Spinal cord (tissue), 10 donors: ENCODE results near the gene ELL. TPM values are rescaled to one million over a fixed set of nuclear protein-coding genes. Genes with fewer than 3 reads are reported as not detected.
A peak's percentile ranks its signal among the peaks of the same experiment; 100 is the strongest.

Source experiments
- DNase-seq, 6 donors: peaks; one replicate each; pipeline versions ENCODE4 v3.0.0 to v3.0.0-alpha.2; 2013 to 2015; ENCODE audit warnings: low spot score in 6 of 6, low read depth in 4 of 6
- H3K27ac ChIP-seq: one replicate; pipeline ENCODE4 v1.5.1; 2013; ENCODE audit warnings: low read depth, low read length, control low read depth
- H3K27me3 ChIP-seq: one replicate; pipeline ENCODE4 v1.6.1; 2013; ENCODE audit warnings: low read length; ENCODE audit not compliant: control insufficient read depth, insufficient read depth
- H3K36me3 ChIP-seq: one replicate; pipeline ENCODE4 v1.6.1; 2013; ENCODE audit warnings: low read length; ENCODE audit not compliant: control insufficient read depth, insufficient read depth
- H3K4me1 ChIP-seq: one replicate; pipeline ENCODE4 v1.6.1; 2013; ENCODE audit warnings: low read length; ENCODE audit not compliant: control insufficient read depth, insufficient read depth
- H3K4me3 ChIP-seq: one replicate; pipeline ENCODE4 v1.5.1; 2013; ENCODE audit warnings: low read depth, low read length, control low read depth
- H3K9me3 ChIP-seq: one replicate; pipeline ENCODE4 v1.6.1; 2013; ENCODE audit warnings: low read length; ENCODE audit not compliant: control insufficient read depth, insufficient read depth
- WGBS: methylation state at CpG from one replicate; pipeline ENCODE4 v1.1.5; 2013; ENCODE audit warnings: missing lambda C conversion rate; ENCODE audit not compliant: insufficient coverage; 5-methylcytosine and 5-hydroxymethylcytosine counted together
- polyA plus RNA-seq, 2 donors: library from polyadenylated mRNA; unstranded; fragments of 120-200 nt; gene quantifications; one replicate each; pipeline ENCODE4 v1.2.1, GENCODE V29; 2013; ENCODE audit not compliant: insufficient read length in 2 of 2
- total RNA-seq, 2 donors: library from RNA; depleted of rRNA in 1 of 2; stranded (reverse); fragments of 120-200 nt in 1 of 2; fragments of >200 nt in 1 of 2; gene quantifications; one replicate each; pipeline versions ENCODE4 v1.2.3 to v1.2.4, GENCODE V29; 2013 to 2014
- donor health status: healthy.

The ELL gene
- total and polyA plus RNA-seq, 4 donors = 7.4 to 11.6 (median 8.9) TPM

- Histone ChIP-seq H3K4me3 (peak overlapping the region; percentile 19), H3K36me3 (peaks cover 64% of the 10 kb centered on the region), H3K4me1 (peaks cover 78% of the 10 kb centered on the region), H3K27me3 (no peaks in the 10 kb centered on the region), H3K9me3 (no peaks in the 10 kb centered on the region), H3K27ac (no peak overlapping the region)
- DNase-seq = peak in 2 of 6 donors; percentile 69
- 13% methylated on average over 54 of the region's 59 CpGs for WGBS
These were observed 88.7 kb downstream of the ELL start for GRCh38 chr19:18433015-18433691.

- Histone ChIP-seq H3K27me3 (no peaks in the 10 kb centered on the region), H3K4me3 (peak overlapping the region; percentile 19), H3K27ac (no peak overlapping the region), H3K36me3 (peaks cover 72% of the 10 kb centered on the region), H3K4me1 (peaks cover 75% of the 10 kb centered on the region), H3K9me3 (no peaks in the 10 kb centered on the region)
- WGBS = 29% methylated on average over 3 of the region's 13 CpGs
- no peak for DNase-seq
These were observed 89.4 kb downstream of the ELL start for GRCh38 chr19:18432275-18433014.

DNA sequence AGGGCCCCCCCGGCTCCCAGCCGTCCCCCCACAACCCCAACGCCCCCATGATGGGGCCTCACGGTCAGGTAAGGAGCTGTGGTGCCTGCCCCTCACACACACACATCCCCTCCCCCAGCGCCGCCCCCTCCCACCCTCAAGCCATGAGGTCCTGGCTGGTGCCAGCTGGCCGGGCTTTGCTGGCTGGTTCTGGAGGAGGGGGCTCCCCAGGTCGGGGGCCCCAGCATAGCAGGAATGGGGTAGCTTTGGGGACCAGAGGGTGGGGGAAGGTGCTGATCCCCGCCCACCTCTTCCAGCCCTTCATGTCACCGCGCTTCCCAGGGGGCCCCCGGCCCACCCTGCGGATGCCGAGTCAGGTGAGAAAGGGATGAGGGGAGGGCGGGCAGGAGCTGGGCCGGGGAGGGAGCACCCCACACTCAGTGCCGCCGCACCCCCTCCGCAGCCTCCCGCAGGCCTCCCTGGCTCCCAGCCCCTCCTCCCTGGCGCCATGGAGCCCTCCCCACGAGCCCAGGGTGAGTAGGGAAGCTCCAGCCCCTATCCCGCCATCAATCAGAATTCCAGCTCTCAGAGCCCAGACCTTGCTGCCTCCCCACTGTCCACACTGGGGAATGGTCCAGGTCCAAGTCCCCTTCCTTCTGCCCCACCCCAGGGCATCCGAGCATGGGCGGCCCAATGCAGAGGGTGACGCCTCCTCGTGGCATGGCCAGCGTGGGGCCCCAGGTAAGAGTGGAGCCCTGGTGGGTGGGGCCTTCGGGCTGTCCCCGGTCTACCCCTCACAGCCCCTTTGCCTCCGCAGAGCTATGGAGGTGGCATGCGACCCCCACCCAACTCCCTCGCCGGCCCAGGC lies 90.3 kb downstream of the ELL start:
- no peaks in the 10 kb centered on the region for H3K27me3 ChIP-seq
- 68% methylated on average over 13 of the region's 34 CpGs for WGBS
- no peaks in the 10 kb centered on the region for H3K9me3 ChIP-seq
- H3K4me3 ChIP-seq = no peak overlapping the region
- H3K36me3 ChIP-seq = peaks cover 75% of the 10 kb centered on the region
- H3K4me1 ChIP-seq = peaks cover 69% of the 10 kb centered on the region
- H3K27ac ChIP-seq = no peak overlapping the region
- DNase-seq = no peak

- H3K9me3 ChIP-seq = no peaks in the 10 kb centered on the region
- no peak for DNase-seq
- 76% methylated on average over 19 of the region's 21 CpGs for WGBS
- peaks cover 76% of the 10 kb centered on the region for H3K4me1 ChIP-seq
- no peak overlapping the region for H3K27ac ChIP-seq
- H3K27me3 ChIP-seq = no peaks in the 10 kb centered on the region
- no peak overlapping the region for H3K4me3 ChIP-seq
- peaks cover 70% of the 10 kb centered on the region for H3K36me3 ChIP-seq
These were observed 91.3 kb downstream of the ELL start for GRCh38 chr19:18430417-18431144.

GRCh38 chr19:18429717-18430416 lies 92.0 kb downstream of the ELL start:
- DNase-seq = no peak
- Histone ChIP-seq H3K27ac (peak overlapping the region; percentile 83), H3K27me3 (no peaks in the 10 kb centered on the region), H3K4me3 (peak overlapping the region; percentile 38), H3K4me1 (peaks cover 83% of the 10 kb centered on the region), H3K9me3 (no peaks in the 10 kb centered on the region), H3K36me3 (peaks cover 67% of the 10 kb centered on the region)
- WGBS = 19% methylated on average over 10 of the region's 13 CpGs

GRCh38 chr19:18428787-18429674 lies 92.8 kb downstream of the ELL start:
- no peaks in the 10 kb centered on the region for H3K27me3 ChIP-seq
- no peaks in the 10 kb centered on the region for H3K9me3 ChIP-seq
- peak overlapping the region; percentile 38 for H3K4me3 ChIP-seq
- DNase-seq = peak in 3 of 6 donors; percentile 79 to 95 (median 94)
- H3K27ac ChIP-seq = peak overlapping the region; percentile 83
- H3K4me1 ChIP-seq = peaks cover 80% of the 10 kb centered on the region
- under 1% methylated on average over 71 of the region's 77 CpGs for WGBS
- peaks cover 62% of the 10 kb centered on the region for H3K36me3 ChIP-seq

- no peaks in the 10 kb centered on the region for H3K27me3 ChIP-seq
- peaks cover 84% of the 10 kb centered on the region for H3K4me1 ChIP-seq
- H3K4me3 ChIP-seq = no peak overlapping the region
- peaks cover 67% of the 10 kb centered on the region for H3K36me3 ChIP-seq
- H3K9me3 ChIP-seq = no peaks in the 10 kb centered on the region
- DNase-seq = no peak
- 25% methylated on average over 16 of the region's 17 CpGs for WGBS
- H3K27ac ChIP-seq = peak overlapping the region; percentile 83
These were observed 93.6 kb downstream of the ELL start for GRCh38 chr19:18428173-18428786.

- Histone ChIP-seq H3K4me3 (no peak overlapping the region), H3K4me1 (peaks cover 83% of the 10 kb centered on the region)
- no peak for DNase-seq
These were observed 94.1 kb downstream of the ELL start for GRCh38 chr19:18427743-18428113.

More at GRCh38 chr19:18427743-18428113, 94.1 kb downstream of the ELL start:
- 84% methylated on average over 9 of the region's 12 CpGs for WGBS
- Histone ChIP-seq H3K27ac (no peak overlapping the region), H3K9me3 (no peaks in the 10 kb centered on the region), H3K36me3 (peaks cover 68% of the 10 kb centered on the region), H3K27me3 (no peaks in the 10 kb centered on the region)
